Omental fat pad (tissue), 4 donors: ENCODE data around the gene KEL. TPM values are rescaled to one million over a fixed set of nuclear protein-coding genes. Genes with fewer than 3 reads are reported as not detected.
A peak's percentile ranks its signal among the peaks of the same experiment; 100 is the strongest.

Experiments
- ATAC-seq: fragments of 150-250 bp; one replicate; pipeline ENCODE4 v1.9.1; 2016; ENCODE audit warnings: mild to moderate bottlenecking, moderate library complexity; ENCODE audit not compliant: low FRiP score
- DNase-seq: peaks from one replicate; pipeline ENCODE4 v3.0.0-alpha.2; 2019; ENCODE audit warnings: low spot score
- CTCF ChIP-seq, 3 donors: fragments of 450-650 bp; IDR thresholded peaks; one replicate each; pipeline ENCODE4 v1.5.1; 2016 to 2017; ENCODE audit warnings: antibody characterized with exemption in 3 of 3, mild to moderate bottlenecking in 3 of 3, moderate library complexity in 2 of 3
- total RNA-seq, 4 donors: library from RNA; depleted of rRNA; stranded (reverse); fragments of >200 nt; gene quantifications; one replicate each; pipeline ENCODE4 v1.1.0, GENCODE V29; 2016

Gene KEL
- under 1 TPM in 2 of 4 donors, not detected in 2; 0.28 to 0.96 TPM for total RNA-seq

- ATAC-seq (no peak), DNase-seq (no peak)
- TF ChIP-seq CTCF (IDR thresholded peaks at IDR 0.05), result no peak
Measured at GRCh38 chr7:142961973-142962926, at the start of gene KEL. Gene KEL (minus strand): TSS chr7:142962363. CDS start chr7:142962206, 157 bp downstream.

GRCh38 chr7:143008007-143008901, 46.1 kb upstream of the KEL start:
- peak in 1 of 3 donors; percentile 98 for TF ChIP-seq CTCF (IDR thresholded peaks at IDR 0.05)
- DNase-seq (peak; percentile 83), ATAC-seq (peak; percentile 89)

GRCh38 chr7:143005632-143006260, 43.6 kb upstream of the KEL start:
- DNase-seq (no peak), ATAC-seq (no peak)
- TF ChIP-seq CTCF (IDR thresholded peaks at IDR 0.05), result no peak

GRCh38 chr7:143003393-143004051, 41.4 kb upstream of the KEL start:
- TF ChIP-seq CTCF (IDR thresholded peaks at IDR 0.05), result peak in 2 of 3 donors; percentile 23 to 44
- DNase-seq (no peak), ATAC-seq (peak; percentile 57)

- no peak for ATAC-seq
- TF ChIP-seq CTCF (IDR thresholded peaks at IDR 0.05), result no peak
- DNase-seq, result no peak
Measured at GRCh38 chr7:143002898-143003297, 40.7 kb upstream of the KEL start.

GRCh38 chr7:143002106-143002505, 39.9 kb upstream of the KEL start:
- no peak for DNase-seq
- no peak for ATAC-seq
- TF ChIP-seq CTCF (IDR thresholded peaks at IDR 0.05), result no peak
